Fibroblast of lung (primary cell): ENCODE results near the gene CCDC33.
A peak's percentile ranks its signal among the peaks of the same experiment; 100 is the strongest.

Experiments
- CTCF ChIP-seq, 2 donors: IDR thresholded peaks in 1 of 2; conservative IDR thresholded peaks in 1 of 2; 1 replicate in 1 of 2; 2 replicates in 1 of 2; pipeline ENCODE4 v1.5.1; 2011 to 2012; ENCODE audit warnings: low read length in 2 of 2, control low read depth in 1 of 2, inconsistent platforms in 1 of 2, low read depth in 1 of 2, mild to moderate bottlenecking in 1 of 2
- EZH2 ChIP-seq: IDR thresholded peaks from 2 replicates; pipeline ENCODE4 v1.5.1; 2012; ENCODE audit warnings: low read length, control low read depth, mild to moderate bottlenecking; ENCODE audit errors: missing control alignments

- TF ChIP-seq CTCF (conservative IDR thresholded peaks at IDR 0.05 in 1 of 2, IDR thresholded peaks at IDR 0.05 in 1 of 2; ENCODE audit: low read depth in 1 of 2, low read length in 2 of 2), result peak; percentile 33 to 60
- TF ChIP-seq EZH2, result no peak
Measured at GRCh38 chr15:74311734-74312444, 75.8 kb downstream of the CCDC33 start.
